Measurements from ENCODE around the gene TRAF2.

TRAF2 gene

GRCh38 chr9:136916330-136917184, 30.2 kb downstream of the TRAF2 start:
- DNase-seq = no peak

GRCh38 chr9:136917902-136918301, 31.6 kb downstream of the TRAF2 start:
- no peak for DNase-seq

DNA sequence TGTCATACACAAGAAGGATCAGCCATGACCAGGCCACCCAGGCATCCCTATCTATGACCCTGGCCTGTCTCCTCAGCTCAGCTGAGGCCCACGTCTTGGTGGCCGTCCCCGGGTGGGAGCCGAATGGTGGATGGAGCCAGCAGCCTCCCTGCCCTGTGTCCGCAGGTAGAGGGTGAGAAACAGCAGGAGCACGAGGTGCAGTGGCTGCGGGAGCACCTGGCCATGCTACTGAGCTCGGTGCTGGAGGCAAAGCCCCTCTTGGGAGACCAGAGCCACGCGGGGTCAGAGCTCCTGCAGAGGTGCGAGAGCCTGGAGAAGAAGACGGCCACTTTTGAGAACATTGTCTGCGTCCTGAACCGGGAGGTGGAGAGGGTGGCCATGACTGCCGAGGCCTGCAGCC, 33.8 kb downstream of the TRAF2 start:
- DNase-seq = no peak

DNA sequence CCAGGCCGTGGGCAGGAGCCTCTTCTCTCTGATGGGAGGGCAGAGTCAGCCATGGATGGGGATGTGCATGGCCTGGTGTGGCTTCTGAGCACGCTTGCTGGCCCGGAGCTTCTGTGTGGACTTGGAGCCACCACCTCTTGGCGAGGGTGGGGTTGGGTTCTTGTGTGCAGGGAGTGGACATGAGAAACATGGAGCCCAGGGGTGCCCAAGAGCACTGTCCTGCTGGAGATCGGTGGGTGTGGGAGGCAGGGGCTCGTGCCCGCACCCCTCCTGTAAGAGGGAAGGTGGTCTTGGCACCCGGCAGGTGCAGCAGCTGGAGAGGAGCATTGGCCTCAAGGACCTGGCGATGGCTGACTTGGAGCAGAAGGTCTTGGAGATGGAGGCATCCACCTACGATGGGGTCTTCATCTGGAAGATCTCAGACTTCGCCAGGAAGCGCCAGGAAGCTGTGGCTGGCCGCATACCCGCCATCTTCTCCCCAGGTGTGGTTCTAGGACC, 34.5 kb downstream of the TRAF2 start:
- no peak for DNase-seq

- DNase-seq = no peak
Observed at GRCh38 chr9:136921307-136921706, 35.0 kb downstream of the TRAF2 start.

DNA sequence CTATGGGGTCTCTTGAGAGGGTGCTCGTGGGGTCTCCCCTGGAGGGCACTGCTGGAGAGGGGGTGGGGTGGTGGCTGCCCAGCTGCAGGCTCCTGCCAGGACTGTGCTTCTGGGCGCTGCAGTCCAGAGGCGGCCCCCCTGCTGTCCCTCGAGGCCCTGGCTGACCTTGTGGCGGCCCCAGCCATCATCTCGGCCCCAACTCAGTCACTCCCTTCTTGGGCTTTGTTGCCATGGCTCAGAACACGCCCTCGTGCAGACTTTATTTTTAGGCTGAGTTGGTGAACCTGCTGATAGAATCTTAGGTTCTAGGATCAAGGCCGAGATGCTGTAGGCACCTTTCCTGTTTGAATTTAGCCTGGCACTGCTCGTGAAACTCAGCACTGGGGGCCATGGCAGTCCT, 35.4 kb downstream of the TRAF2 start:
- no peak for DNase-seq

DNA sequence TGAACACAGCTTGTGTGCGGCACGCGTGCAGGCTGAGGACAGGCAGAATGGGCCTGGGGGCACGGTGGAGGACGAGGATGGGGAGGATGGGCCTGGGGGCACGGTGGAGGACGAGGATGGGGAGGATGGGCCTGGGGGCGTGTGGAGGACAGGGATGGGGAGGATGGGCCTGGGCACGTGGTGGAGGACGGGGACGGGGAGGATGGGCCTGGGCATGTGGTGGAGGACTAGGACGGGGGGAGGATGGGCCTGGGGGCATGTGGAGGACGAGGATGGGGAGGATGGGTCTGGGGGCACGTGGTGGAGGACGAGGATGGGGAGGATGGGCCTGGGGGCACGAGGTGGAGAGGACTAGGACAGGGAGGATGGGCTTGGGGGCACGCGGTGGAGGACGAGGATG, 36.2 kb downstream of the TRAF2 start:
- DNase-seq = no peak

GRCh38 chr9:136923881-136924280, 37.6 kb downstream of the TRAF2 start:
- no peak for DNase-seq

DNA sequence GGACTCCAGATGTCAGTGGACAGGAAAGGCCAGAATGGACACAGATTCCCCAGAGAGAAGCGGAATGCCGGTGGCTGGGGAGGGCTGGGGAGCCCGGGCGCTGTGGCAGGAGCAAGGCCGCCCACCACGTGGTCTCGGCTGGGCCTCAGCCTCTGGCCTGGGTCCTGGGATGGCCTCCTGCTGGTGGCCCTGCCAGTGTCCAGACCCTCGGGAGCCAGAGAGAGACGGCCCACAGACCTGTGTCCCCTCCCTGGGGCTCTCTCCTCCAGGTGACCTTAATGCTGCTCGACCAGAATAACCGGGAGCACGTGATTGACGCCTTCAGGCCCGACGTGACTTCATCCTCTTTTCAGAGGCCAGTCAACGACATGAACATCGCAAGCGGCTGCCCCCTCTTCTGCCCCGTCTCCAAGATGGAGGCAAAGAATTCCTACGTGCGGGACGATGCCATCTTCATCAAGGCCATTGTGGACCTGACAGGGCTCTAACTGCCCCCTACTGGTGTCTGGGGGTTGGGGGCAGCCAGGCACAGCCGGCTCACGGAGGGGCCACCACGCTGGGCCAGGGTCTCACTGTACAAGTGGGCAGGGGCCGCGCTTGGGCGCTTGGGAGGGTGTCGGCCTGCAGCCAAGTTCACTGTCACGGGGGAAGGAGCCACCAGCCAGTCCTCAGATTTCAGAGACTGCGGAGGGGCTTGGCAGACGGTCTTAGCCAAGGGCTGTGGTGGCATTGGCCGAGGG, 39.3 kb downstream of the TRAF2 start:
- DNase-seq = no peak

- DNase-seq = no peak
Observed at GRCh38 chr9:136926154-136926704, 39.9 kb downstream of the TRAF2 start.

DNA sequence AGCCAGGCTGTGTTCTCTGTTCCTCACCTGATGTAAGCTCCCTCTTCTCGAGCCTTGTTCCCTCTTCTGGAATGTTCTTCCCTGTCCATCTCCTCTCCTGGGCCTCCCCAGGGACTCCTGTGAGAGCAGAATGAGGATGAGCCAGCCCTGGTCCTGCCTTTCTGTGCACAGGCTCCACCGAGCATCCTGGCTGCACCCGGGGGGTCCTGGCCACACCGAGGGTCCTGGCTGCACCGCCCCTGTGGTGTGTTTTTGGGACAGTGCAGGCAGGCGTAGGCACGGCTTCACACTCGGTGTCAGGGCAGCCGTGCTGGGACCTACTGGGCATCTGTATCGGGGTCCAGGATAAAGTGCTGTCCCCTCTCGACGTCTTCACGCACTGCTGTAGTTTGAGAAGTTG, 40.4 kb downstream of the TRAF2 start:
- no peak for DNase-seq

GRCh38 chr9:136927343-136928271, 41.3 kb downstream of the TRAF2 start:
- DNase-seq = no peak

DNA sequence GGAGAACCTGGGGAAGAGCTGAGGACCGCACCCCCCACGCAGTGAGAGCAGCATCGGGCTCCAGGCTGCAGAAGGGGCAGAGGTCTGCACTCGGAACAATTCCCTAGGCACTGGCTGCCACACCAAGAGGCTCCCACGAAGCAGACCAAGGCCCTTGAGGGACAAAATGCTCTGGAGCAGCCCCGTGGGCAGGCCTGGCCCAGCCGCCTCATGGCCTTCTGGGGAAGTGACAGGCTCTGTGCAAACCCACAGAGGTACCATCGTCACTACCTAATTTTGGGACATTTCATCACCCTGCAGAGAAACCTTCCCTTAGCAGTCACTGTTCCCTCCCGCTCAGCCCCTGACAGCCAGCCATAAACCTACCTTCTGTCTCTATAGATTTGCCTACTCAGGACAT, 42.3 kb downstream of the TRAF2 start:
- DNase-seq = no peak

- no peak for DNase-seq
Observed at GRCh38 chr9:136930014-136930413, 43.7 kb downstream of the TRAF2 start.

GRCh38 chr9:136931611-136932130, 45.4 kb downstream of the TRAF2 start:
- DNase-seq = no peak

GRCh38 chr9:136934277-136934676, 48.0 kb downstream of the TRAF2 start:
- no peak for DNase-seq

- DNase-seq = no peak
Observed at GRCh38 chr9:136935651-136936050, 49.3 kb downstream of the TRAF2 start.

GRCh38 chr9:136936645-136937170, 50.4 kb downstream of the TRAF2 start:
- no peak for DNase-seq

DNA sequence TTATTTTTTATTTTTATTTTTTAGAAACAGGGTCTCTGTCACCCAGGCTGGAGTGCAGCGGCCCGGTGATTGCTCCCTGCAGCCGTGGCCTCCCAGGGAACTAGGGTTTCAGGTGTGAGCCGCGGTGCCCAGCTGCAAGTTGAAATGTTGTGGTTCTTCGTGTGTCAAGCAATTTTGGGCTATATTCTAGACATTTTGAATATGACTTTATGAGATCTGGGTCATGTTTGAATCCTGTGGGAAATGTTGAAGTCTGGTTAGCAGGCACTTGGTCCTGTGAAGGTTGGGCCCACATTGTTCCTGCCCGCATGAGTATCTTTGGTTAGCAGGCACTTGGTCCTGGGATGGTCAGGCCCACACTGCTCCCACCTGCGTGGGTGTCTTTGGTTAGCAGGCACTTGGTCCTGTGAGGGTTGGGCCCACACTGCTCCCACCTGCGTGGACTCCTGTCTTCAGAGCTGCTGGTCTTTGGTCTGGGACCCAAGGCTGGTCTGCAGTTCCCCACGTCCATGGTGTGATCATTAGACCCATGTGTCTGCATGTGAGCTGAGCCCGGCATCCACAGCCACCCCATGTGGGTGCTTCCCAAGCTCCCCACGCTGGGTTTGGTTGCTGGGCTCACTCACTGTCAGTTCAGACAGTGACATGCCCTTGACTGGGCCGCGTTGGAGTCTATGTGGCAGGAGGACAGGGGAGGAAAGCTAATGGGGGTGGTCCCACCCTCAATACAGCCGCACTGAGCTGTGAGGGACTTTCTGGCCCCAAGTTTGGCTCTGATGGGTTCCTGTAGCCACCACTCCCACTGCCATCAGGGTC, 51.1 kb downstream of the TRAF2 start:
- no peak for DNase-seq

- no peak for DNase-seq
Observed at GRCh38 chr9:136939431-136939995, 53.2 kb downstream of the TRAF2 start.

DNA sequence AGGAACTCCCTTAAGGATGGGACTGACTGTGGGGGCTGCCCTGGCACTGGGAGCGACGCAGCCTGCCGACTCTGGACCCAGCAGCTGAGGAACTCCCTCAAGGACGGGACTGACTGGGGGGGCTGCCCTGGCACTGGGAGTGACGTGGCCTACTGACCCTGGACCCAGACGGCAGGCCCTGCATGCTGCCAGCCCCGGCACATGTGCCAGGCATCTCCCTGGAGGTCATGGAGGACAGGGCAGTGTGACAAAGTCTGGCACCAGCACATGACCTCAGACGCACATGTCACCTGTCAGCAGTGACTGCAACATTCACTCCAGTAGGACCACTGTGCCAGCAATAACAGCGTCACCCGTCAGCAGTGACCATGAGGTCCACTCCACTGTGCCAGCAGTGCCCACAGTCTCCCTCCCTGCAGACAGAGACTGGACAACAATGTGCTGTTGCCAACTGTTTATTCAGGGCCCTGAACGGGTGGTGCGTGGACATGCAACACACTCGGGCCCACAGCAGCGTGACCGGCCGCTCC, 53.7 kb downstream of the TRAF2 start:
- no peak for DNase-seq

All from NCI-H2081 treated with DMSO at 0.1 percent for 48 hours (cell line).